T-cell (primary cell): ENCODE measurements around the gene EPB41L4B. TPM values are rescaled to one million over a fixed set of nuclear protein-coding genes. Genes with fewer than 3 reads are reported as not detected.
A peak's percentile ranks its signal among the peaks of the same experiment; 100 is the strongest.

Experiments used
- ATAC-seq, 4 experiments: fragments of 200-7000 bp in 3 of 4; fragments of 150-1000 bp in 1 of 4; cut with Tn5 transposase; replicated peaks in 1 of 4; 1 replicate in 3 of 4; 2 replicates in 1 of 4; pipeline ENCODE4 v1.10.0; 2021; ENCODE audit warnings: moderate library complexity in 3 of 4, mild to moderate bottlenecking in 2 of 4, moderate number of reproducible peaks in 1 of 4
- CTCF ChIA-PET, 2 donors: fragments of 300-600 bp; sonication (Branson Sonifier 250); formaldehyde crosslinking; loops; one replicate each; lab custom pipeline; 2022; ENCODE audit warnings: antibody characterized with exemption in 2 of 2; lab: Charles Lee
- POLR2A ChIA-PET, 2 donors: fragments of 300-600 bp; sonication (Branson Sonifier 250); formaldehyde crosslinking; loops; one replicate each; lab custom pipeline; 2022; ENCODE audit warnings: antibody characterized with exemption in 2 of 2; lab: Charles Lee
- DNase-seq, 35 experiments: peaks; one replicate each; pipeline versions ENCODE4 v3.0.0 to v3.0.0-alpha.2; 2013 to 2023
- H3K27ac ChIP-seq: one replicate; pipeline ENCODE4 v1.5.1; 2013; ENCODE audit warnings: low read length
- H3K27me3 ChIP-seq, 2 experiments: replicated peaks in 1 of 2; 1 replicate in 1 of 2; 2 replicates in 1 of 2; pipeline versions ENCODE4 v1.6.1 to v1.7.0; 2013; ENCODE audit warnings: low read length in 1 of 2, mixed read lengths in 1 of 2; ENCODE audit not compliant: control insufficient read depth in 2 of 2, insufficient read depth in 2 of 2; ENCODE audit errors: extremely low read depth in 1 of 2
- H3K36me3 ChIP-seq, 2 donors: 1 replicate in 1 of 2; 2 replicates in 1 of 2; pipeline versions ENCODE4 v1.6.1 to v1.7.0; 2013; ENCODE audit warnings: low read length in 1 of 2; ENCODE audit not compliant: control insufficient read depth in 2 of 2, insufficient read depth in 1 of 2; ENCODE audit errors: extremely low read depth in 1 of 2
- H3K4me1 ChIP-seq, 2 experiments: 1 replicate in 1 of 2; 2 replicates in 1 of 2; pipeline versions ENCODE4 v1.6.1 to v1.7.0; 2013; ENCODE audit warnings: low read length in 2 of 2, mixed read lengths in 1 of 2; ENCODE audit not compliant: insufficient read depth in 2 of 2, control insufficient read depth in 1 of 2; ENCODE audit errors: extremely low read depth in 1 of 2
- H3K4me3 ChIP-seq, 2 donors: 1 replicate in 1 of 2; 2 replicates in 1 of 2; pipeline versions ENCODE4 v1.5.1 to v1.7.0; 2013; ENCODE audit warnings: mild to moderate bottlenecking in 2 of 2, low read length in 1 of 2, moderate library complexity in 1 of 2; ENCODE audit not compliant: control insufficient read depth in 1 of 2; ENCODE audit errors: extremely low read depth in 1 of 2
- H3K9me3 ChIP-seq: 2 replicates; pipeline ENCODE4 v1.7.0; 2013
- H3K27ac Mint-ChIP-seq, 2 donors: one replicate each; pipeline ENCODE4 v1.8.0; 2020 to 2021; ENCODE audit warnings: mild to moderate bottlenecking in 2 of 2, mixed read lengths in 2 of 2
- H3K27me3 Mint-ChIP-seq, 2 donors: one replicate each; pipeline ENCODE4 v1.8.0; 2021 to 2022; ENCODE audit warnings: mixed read lengths in 2 of 2
- H3K36me3 Mint-ChIP-seq: one replicate; pipeline ENCODE4 v1.8.0; 2021; ENCODE audit warnings: mixed read lengths
- H3K4me1 Mint-ChIP-seq, 3 donors: one replicate each; pipeline ENCODE4 v1.8.0; 2020 to 2022; ENCODE audit warnings: mixed read lengths in 3 of 3, mild to moderate bottlenecking in 1 of 3
- H3K4me3 Mint-ChIP-seq, 3 donors: one replicate each; pipeline ENCODE4 v1.8.0; 2020 to 2022; ENCODE audit warnings: mild to moderate bottlenecking in 3 of 3, mixed read lengths in 3 of 3, moderate library complexity in 3 of 3
- H3K9me3 Mint-ChIP-seq, 3 donors: one replicate each; pipeline ENCODE4 v1.8.0; 2020 to 2022; ENCODE audit warnings: mixed read lengths in 3 of 3
- WGBS: methylation state at CpG from one replicate; pipeline ENCODE4 v1.1.5; 2013; ENCODE audit warnings: missing lambda C conversion rate; ENCODE audit not compliant: insufficient coverage; 5-methylcytosine and 5-hydroxymethylcytosine counted together
- total RNA-seq, 35 experiments: library from RNA in 6 of 35; stranded (reverse) in 6 of 35; fragments of 120-200 nt in 1 of 35; gene quantifications; one replicate each; pipeline versions ENCODE4 v1.2.1 to v1.2.4 and lab custom pipeline; 2013 to 2026

Gene EPB41L4B
- total RNA-seq, 5 donors from 2014 or later (not counting 1 experiment from before 2014, with no cell fraction given) = 0.16 to 0.26 (median 0.16) TPM; not detected in 2

DNA sequence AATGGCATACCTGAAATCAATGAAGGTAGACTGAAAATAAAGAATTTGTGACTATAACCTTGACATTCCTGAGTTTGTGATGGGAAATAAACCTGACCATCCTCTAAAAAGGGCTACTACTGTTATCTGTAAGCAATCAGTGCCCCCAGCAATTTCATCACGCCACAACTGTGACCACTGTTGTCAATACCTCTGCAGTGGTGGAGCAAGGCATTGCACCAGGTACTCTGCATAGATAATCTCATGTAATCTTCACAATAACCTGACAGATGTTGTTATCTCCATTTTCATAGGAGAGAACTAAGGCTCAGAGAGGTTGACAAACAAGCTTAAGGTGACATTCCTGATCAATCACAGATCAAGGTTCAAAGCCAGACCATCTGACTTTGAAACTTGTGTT, 115.3 kb downstream of the EPB41L4B start:
- Mint-ChIP-seq H3K27ac (no peak overlapping the region), H3K27me3 (peaks cover 4 to 18% of the 10 kb centered on the region in 2 donors), H3K4me1 (no peaks in the 10 kb centered on the region), H3K36me3 (no peaks in the 10 kb centered on the region), H3K4me3 (no peak overlapping the region), H3K9me3 (no peaks in the 10 kb centered on the region)
- Histone ChIP-seq H3K9me3 (no peaks in the 10 kb centered on the region), H3K4me1 (no peaks in the 10 kb centered on the region), H3K36me3 (no peaks in the 10 kb centered on the region), H3K4me3 (no peak overlapping the region), H3K27ac (no peak overlapping the region), H3K27me3 (peaks cover 0 to 11% of the 10 kb centered on the region in 2 experiments)
- ATAC-seq = no peak
- ChIA-PET POLR2A (no interaction called here), CTCF (no interaction called here)
- no peak for DNase-seq
- WGBS = no CpG with 5 or more reads among the region's 1 CpG

DNA sequence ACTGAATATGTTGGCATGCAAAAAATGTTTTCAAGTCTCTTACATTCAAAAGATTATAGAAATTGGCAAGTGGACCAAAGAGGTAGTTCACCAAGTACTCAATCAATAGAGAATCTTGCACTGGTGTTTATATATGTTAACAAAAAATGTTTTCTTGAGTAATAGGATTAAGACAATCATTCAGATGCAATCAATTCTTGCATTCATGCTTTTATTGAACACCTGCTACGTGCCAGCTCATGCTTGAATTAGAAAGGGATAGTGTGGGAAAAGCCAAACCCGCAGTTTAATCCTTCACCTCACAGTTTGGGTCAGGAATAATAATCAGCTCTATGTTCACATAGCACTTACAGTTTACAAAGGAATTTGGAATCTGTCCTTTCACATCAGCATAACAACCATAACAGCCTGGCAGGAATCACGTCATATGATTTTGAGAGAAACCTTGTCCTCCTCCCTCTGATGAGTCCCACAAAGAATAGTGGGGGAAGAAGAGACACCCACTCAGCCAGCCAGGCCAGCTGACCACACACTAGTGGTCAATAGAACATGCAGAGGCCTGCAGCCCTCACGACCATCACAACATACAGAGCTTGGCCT, 117.0 kb downstream of the EPB41L4B start:
- CTCF ChIA-PET = interaction anchor here in 1 of 2 donors (0.7 kb wide), 1 partner anchor 315 kb away, joined by 3 read pairs; no protein-coding TSS in a partner anchor
- peaks cover 0 to 11% of the 10 kb centered on the region in 2 experiments for H3K27me3 ChIP-seq
- WGBS = no CpG with 5 or more reads among the region's 4 CpGs
- no peak overlapping the region for H3K27ac ChIP-seq
- Mint-ChIP-seq H3K27me3 (peaks cover 6 to 20% of the 10 kb centered on the region in 2 donors), H3K9me3 (no peaks in the 10 kb centered on the region), H3K4me1 (no peaks in the 10 kb centered on the region), H3K4me3 (no peak overlapping the region), H3K36me3 (no peaks in the 10 kb centered on the region), H3K27ac (no peak overlapping the region)
- no peaks in the 10 kb centered on the region for H3K36me3 ChIP-seq
- POLR2A ChIA-PET = no interaction called here
- no peaks in the 10 kb centered on the region for H3K4me1 ChIP-seq
- DNase-seq (no peak), ATAC-seq (no peak)
- H3K9me3 ChIP-seq = no peaks in the 10 kb centered on the region
- no peak overlapping the region for H3K4me3 ChIP-seq

DNA sequence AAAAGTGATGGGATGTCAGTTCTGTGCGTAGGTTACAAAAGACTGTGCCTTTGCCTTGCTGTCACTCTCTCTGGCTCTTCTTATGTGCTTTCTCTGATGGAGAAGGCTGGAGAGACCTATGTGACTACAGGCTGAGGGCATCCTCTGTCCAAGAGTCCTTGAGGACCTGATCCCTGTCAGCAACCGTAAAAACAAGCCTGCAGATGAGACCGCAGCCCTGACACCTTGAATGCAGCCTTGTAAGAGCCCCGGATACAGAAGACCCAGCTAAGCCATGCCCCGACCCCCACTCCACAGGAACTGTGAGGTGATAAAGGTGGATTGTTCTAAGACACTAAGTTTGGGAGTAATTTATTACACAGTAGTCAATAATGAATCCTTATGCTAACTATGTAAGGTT, 121.2 kb downstream of the EPB41L4B start:
- H3K27ac ChIP-seq = no peak overlapping the region
- Mint-ChIP-seq H3K4me3 (no peak overlapping the region), H3K27ac (no peak overlapping the region), H3K27me3 (peaks cover 4 to 9% of the 10 kb centered on the region in 2 donors), H3K36me3 (no peaks in the 10 kb centered on the region), H3K9me3 (no peaks in the 10 kb centered on the region), H3K4me1 (no peaks in the 10 kb centered on the region)
- H3K36me3 ChIP-seq = no peaks in the 10 kb centered on the region
- H3K27me3 ChIP-seq = peaks cover 0 to 6% of the 10 kb centered on the region in 2 experiments
- ATAC-seq = no peak
- POLR2A ChIA-PET = no interaction called here
- 80% methylated on average over 1 of the region's 5 CpGs for whole genome bisulfite sequencing
- CTCF ChIA-PET = no interaction called here
- no peak overlapping the region for H3K4me3 ChIP-seq
- no peaks in the 10 kb centered on the region for H3K4me1 ChIP-seq
- no peak for DNase-seq
- no peaks in the 10 kb centered on the region for H3K9me3 ChIP-seq

DNA sequence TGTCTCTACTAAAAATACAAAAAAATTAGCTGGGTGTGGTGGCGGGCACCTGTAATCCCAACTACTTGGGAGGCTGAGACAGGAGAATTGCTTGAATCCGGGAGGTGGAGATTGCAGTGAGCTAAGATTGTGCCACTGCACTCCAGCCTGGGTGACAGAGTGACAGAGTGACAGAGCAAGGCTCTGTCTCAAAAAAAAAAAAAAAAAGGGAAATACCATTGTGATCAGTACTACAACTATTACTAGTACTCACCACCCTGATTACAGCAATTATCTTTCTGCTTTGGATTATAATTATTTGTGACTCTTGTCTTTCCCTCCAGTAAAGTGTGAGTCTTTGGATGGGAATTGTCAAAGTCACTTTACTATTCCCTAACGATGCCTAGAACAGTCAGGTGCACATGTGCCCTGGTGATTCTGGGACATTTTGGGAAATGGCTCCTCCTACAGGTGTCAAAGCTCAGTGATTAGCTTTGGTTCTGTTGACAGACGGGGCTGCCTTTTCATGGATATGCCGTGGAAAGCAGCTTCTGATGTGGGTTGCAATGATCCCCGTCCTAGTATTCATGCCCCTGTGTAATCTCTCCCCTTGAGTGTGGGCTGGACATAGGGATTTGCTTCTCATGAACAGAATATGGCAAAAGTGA, 122.0 kb downstream of the EPB41L4B start:
- Histone ChIP-seq H3K4me3 (no peak overlapping the region), H3K4me1 (no peaks in the 10 kb centered on the region), H3K36me3 (no peaks in the 10 kb centered on the region), H3K27me3 (peaks cover 0 to 6% of the 10 kb centered on the region in 2 experiments), H3K9me3 (no peaks in the 10 kb centered on the region), H3K27ac (no peak overlapping the region)
- no peak overlapping the region for H3K4me3 Mint-ChIP-seq
- H3K36me3 Mint-ChIP-seq = no peaks in the 10 kb centered on the region
- POLR2A ChIA-PET = no interaction called here
- no peak for ATAC-seq
- 45% methylated on average over 3 of the region's 6 CpGs for WGBS
- H3K27ac Mint-ChIP-seq = no peak overlapping the region
- H3K9me3 Mint-ChIP-seq = no peaks in the 10 kb centered on the region
- peaks cover 4 to 9% of the 10 kb centered on the region in 2 donors for H3K27me3 Mint-ChIP-seq
- CTCF ChIA-PET = interaction anchor here (0.6 to 0.7 kb wide), 3 partner anchors 316 to 1224 kb away, joined by 3 to 7 read pairs (median 4); no protein-coding TSS in a partner anchor
- no peaks in the 10 kb centered on the region for H3K4me1 Mint-ChIP-seq
- DNase-seq = peak in 2 of 35 experiments; percentile 4 to 37

DNA sequence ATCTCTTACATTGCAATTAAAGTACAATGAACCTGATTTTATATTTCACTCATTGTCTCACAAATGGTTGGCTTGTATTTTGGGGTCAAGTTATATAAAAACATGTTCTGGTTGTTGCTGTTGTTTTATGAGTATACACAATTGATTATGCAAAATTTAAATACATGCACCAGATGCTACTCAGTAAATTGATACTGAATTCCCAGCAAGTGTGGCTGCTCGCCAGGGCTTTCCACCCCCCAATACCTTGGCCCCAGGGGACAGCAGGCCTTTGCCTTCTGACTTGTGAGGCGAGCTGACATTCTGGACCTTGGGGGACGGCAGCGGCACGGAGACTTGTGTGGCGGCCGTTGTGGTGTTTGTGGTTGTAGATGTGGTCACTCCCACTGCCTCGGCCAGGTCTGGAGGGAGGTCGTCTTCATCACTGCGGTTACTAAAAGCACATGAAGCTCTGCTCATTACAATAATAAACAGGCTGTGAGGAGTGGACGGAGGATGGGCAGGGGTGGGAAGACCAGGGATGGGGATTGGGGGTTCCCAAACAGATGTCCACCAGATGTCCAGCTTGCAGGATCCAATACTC, 126.8 kb downstream of the EPB41L4B start:
- WGBS = no CpG with 5 or more reads among the region's 11 CpGs
- Histone ChIP-seq H3K36me3 (no peaks in the 10 kb centered on the region), H3K27ac (no peak overlapping the region), H3K4me1 (no peaks in the 10 kb centered on the region), H3K4me3 (no peak overlapping the region), H3K27me3 (peaks cover 0 to 4% of the 10 kb centered on the region in 2 experiments), H3K9me3 (no peaks in the 10 kb centered on the region)
- Mint-ChIP-seq H3K27ac (no peak overlapping the region), H3K36me3 (no peaks in the 10 kb centered on the region), H3K4me3 (no peak overlapping the region), H3K9me3 (no peaks in the 10 kb centered on the region), H3K27me3 (peaks cover under 1% of the 10 kb centered on the region in 2 donors), H3K4me1 (no peaks in the 10 kb centered on the region)
- ChIA-PET CTCF (no interaction called here), POLR2A (no interaction called here)
- ATAC-seq = no peak
- DNase-seq = no peak

DNA sequence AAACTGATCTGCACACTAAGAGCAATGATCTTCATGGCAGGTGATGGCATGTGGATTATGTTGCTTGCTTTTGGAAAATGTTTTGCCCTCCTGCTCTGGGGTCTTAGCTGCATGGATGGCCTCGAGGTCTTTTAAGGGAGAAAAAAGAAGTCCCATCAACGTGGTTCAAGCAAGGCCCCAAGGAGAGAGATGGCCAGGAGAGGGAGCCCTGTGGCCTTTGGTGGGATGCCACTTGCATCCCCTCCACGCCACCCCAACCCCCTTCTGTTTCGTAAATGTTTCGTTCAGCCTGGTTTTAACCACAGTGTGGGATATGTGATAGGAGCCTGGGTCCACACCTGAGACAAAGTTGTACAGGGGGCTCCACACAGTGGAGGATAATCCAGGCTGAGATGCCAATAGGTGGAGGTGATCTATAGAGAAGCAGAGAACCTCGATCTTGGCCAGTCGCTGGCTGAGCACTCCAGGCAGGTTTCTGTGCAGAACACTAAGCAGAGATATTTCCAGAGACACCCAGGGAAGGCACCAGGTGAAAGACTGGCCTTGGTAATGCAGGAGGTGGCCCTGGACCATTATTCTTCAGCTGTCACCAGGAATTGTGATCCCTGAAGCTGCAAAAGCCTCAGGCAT, 128.0 kb downstream of the EPB41L4B start:
- no peak overlapping the region for H3K27ac ChIP-seq
- no peak overlapping the region for H3K4me3 Mint-ChIP-seq
- H3K27me3 ChIP-seq = peaks cover 0 to 3% of the 10 kb centered on the region in 2 experiments
- POLR2A ChIA-PET = interaction anchor here in 1 of 2 donors (0.5 kb wide), 1 partner anchor 273 kb away, joined by 4 read pairs; no protein-coding TSS in a partner anchor
- ATAC-seq (no peak), DNase-seq (no peak)
- H3K36me3 ChIP-seq = no peaks in the 10 kb centered on the region
- H3K27me3 Mint-ChIP-seq = no peaks in the 10 kb centered on the region
- H3K36me3 Mint-ChIP-seq = no peaks in the 10 kb centered on the region
- no peaks in the 10 kb centered on the region for H3K9me3 Mint-ChIP-seq
- no peaks in the 10 kb centered on the region for H3K4me1 ChIP-seq
- no peaks in the 10 kb centered on the region for H3K9me3 ChIP-seq
- H3K4me1 Mint-ChIP-seq = no peaks in the 10 kb centered on the region
- 37% methylated on average over 4 of the region's 7 CpGs for WGBS
- H3K27ac Mint-ChIP-seq = no peak overlapping the region
- CTCF ChIA-PET = no interaction called here
- no peak overlapping the region for H3K4me3 ChIP-seq
